ENCODE results near the gene ZNF384.

The ZNF384 gene

DNA sequence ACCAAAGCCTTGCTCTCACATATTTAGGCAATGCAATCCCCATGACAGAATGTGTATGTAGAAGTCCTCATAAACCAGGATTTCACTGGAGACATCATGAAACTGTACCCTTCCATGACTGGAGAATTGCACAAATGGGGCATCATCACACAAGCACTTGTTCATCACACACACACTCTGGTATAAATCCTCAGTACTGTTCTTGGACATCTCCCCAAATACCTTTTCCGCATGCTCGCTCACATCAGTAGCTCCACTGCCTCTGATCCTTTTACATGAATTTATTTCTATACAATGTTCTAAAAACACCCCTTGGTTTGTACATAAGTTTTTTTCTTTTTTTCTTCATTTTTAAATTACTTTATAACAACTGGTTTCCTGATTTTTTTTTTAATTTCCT lies 23.0 kb downstream of the ZNF384 start:
- no peak overlapping the region for H3K27ac ChIP-seq (ENCODE audit: low read depth, low read length)
- no peaks in the 10 kb centered on the region for H3K27me3 ChIP-seq (ENCODE audit: low read length)
- no peaks in the 10 kb centered on the region for H3K9me3 ChIP-seq (ENCODE audit: insufficient read depth, low read length)
- peaks cover 10% of the 10 kb centered on the region; the same call in 1 of the 2 replicates for H3K79me2 ChIP-seq (ENCODE audit: insufficient read depth, low read length)
- no peak for TF ChIP-seq EZH2phosphoT487 (conservative IDR thresholded peaks at IDR 0.05; ENCODE audit: low read length)
- TF ChIP-seq, protein P1, sequence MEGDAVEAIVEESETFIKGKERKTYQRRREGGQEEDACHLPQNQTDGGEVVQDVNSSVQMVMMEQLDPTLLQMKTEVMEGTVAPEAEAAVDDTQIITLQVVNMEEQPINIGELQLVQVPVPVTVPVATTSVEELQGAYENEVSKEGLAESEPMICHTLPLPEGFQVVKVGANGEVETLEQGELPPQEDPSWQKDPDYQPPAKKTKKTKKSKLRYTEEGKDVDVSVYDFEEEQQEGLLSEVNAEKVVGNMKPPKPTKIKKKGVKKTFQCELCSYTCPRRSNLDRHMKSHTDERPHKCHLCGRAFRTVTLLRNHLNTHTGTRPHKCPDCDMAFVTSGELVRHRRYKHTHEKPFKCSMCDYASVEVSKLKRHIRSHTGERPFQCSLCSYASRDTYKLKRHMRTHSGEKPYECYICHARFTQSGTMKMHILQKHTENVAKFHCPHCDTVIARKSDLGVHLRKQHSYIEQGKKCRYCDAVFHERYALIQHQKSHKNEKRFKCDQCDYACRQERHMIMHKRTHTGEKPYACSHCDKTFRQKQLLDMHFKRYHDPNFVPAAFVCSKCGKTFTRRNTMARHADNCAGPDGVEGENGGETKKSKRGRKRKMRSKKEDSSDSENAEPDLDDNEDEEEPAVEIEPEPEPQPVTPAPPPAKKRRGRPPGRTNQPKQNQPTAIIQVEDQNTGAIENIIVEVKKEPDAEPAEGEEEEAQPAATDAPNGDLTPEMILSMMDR (IDR thresholded peaks at IDR 0.05; ENCODE audit: insufficient read depth, low read length, poor library complexity, severe bottlenecking): no peak
- peaks cover 19% of the 10 kb centered on the region; the same call in 1 of the 2 replicates for H3K36me3 ChIP-seq (ENCODE audit: low read length)
- H3K9ac ChIP-seq (ENCODE audit: low read length): no peak overlapping the region
- H2AFZ ChIP-seq (ENCODE audit: low read depth, low read length, severe bottlenecking): no peak overlapping the region
- H3F3A ChIP-seq (ENCODE audit: insufficient read depth): peaks cover 22% of the 10 kb centered on the region
- H4K20me1 ChIP-seq (ENCODE audit: low read depth, low read length): no peaks in the 10 kb centered on the region
- H3K4me2 ChIP-seq (ENCODE audit: low read depth, low read length, poor library complexity, severe bottlenecking): no peak overlapping the region
- H3K9me2 ChIP-seq (replicated peaks; ENCODE audit: insufficient read depth, low read length): no peaks in the 10 kb centered on the region
- no peak overlapping the region for H3K4me3 ChIP-seq (ENCODE audit: insufficient read depth, low read length, poor library complexity, severe bottlenecking)

GRCh38 chr12:6664902-6665301 lies 24.3 kb downstream of the ZNF384 start:
- Histone ChIP-seq H2AFZ (ENCODE audit: low read depth, low read length, severe bottlenecking) (no peak overlapping the region), H3K79me2 (ENCODE audit: insufficient read depth, low read length) (peaks cover 10% of the 10 kb centered on the region; the same call in 1 of the 2 replicates)
- TF ChIP-seq, protein P1 (IDR thresholded peaks at IDR 0.05; ENCODE audit: insufficient read depth, low read length, poor library complexity, severe bottlenecking): no peak
- TF ChIP-seq EZH2phosphoT487 (conservative IDR thresholded peaks at IDR 0.05; ENCODE audit: low read length): no peak

DNA sequence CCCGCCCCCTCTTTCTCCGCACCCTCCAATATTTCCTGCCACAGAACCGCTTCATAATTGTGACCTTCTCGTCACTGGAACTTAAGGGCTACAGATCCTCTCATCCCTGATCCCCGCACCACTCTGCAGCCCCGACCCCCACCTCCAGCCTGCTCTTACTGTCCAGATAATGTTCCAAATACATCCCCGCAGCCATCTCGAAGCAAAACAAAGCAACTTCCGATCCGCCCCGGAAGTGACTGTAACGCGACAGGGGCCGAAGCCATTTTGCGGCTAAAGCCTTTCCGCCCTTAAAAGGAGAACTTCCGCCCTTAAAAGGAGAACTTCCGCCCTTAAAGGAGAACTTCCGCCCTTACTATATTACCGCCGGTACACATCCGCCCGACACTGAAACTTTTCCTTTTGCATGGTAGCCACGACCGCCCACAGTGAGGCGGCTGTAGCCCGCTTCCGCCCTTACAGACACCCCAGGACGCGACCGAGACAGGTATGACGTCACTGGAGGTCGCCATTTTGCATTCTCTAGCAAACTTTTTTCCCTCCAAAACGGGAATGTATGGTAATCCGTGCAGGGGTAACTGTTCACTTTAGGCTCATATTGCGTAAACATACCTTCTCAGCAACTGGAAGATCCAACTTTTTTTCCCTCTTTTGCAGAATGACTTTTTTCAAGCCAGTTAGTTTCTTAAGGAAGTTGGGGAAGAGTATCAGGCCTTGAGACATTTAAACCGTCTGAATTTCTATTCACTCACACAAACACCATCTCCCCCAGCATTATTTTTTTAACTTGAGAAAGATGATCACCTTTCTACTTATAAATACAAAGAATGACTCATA lies 26.1 kb downstream of the ZNF384 start, which contains the start of gene ING4:
Gene ING4, minus strand, starts transcription at position 214 of the 837 bp plus-strand sequence. Its CDS starts 18 bp downstream, at position 196.
- H2AFZ ChIP-seq (ENCODE audit: low read depth, low read length, severe bottlenecking): peak within 1 kb of the TSS; percentile 82
- H3K9ac ChIP-seq (ENCODE audit: low read length): peak within 1 kb of the TSS; percentile 60
- peak within 1 kb of the TSS; percentile 63 for H3K27ac ChIP-seq (ENCODE audit: low read depth, low read length)
- H4K20me1 ChIP-seq (ENCODE audit: low read depth, low read length): no peaks in the 10 kb centered on the region
- no peaks in the 10 kb centered on the region for H3K27me3 ChIP-seq (ENCODE audit: low read length)
- no peaks in the 10 kb centered on the region for H3K9me2 ChIP-seq (replicated peaks; ENCODE audit: insufficient read depth, low read length)
- peaks cover 3% of the 10 kb centered on the region; the same call in 1 of the 2 replicates for H3K36me3 ChIP-seq (ENCODE audit: low read length)
- TF ChIP-seq, protein P1 (IDR thresholded peaks at IDR 0.05; ENCODE audit: insufficient read depth, low read length, poor library complexity, severe bottlenecking): no peak
- H3K4me2 ChIP-seq (ENCODE audit: low read depth, low read length, poor library complexity, severe bottlenecking): peak within 1 kb of the TSS; percentile 91
- H3F3A ChIP-seq (ENCODE audit: insufficient read depth): peaks cover 22% of the 10 kb centered on the region
- H3K9me3 ChIP-seq (ENCODE audit: insufficient read depth, low read length): no peaks in the 10 kb centered on the region
- H3K4me3 ChIP-seq (ENCODE audit: insufficient read depth, low read length, poor library complexity, severe bottlenecking): peak within 1 kb of the TSS; percentile 87
- H3K79me2 ChIP-seq (ENCODE audit: insufficient read depth, low read length): peaks cover 10% of the 10 kb centered on the region; the same call in 1 of the 2 replicates

More at GRCh38 chr12:6664902-6665301, 24.3 kb downstream of the ZNF384 start:
- Histone ChIP-seq H3K27me3 (ENCODE audit: low read length) (no peaks in the 10 kb centered on the region), H3K4me2 (ENCODE audit: low read depth, low read length, poor library complexity, severe bottlenecking) (no peak overlapping the region), H3K9me3 (ENCODE audit: insufficient read depth, low read length) (no peaks in the 10 kb centered on the region), H3K9ac (ENCODE audit: low read length) (no peak overlapping the region), H3K36me3 (ENCODE audit: low read length) (peaks cover 7% of the 10 kb centered on the region; the same call in 1 of the 2 replicates), H3F3A (ENCODE audit: insufficient read depth) (peaks cover 22% of the 10 kb centered on the region), H4K20me1 (ENCODE audit: low read depth, low read length) (no peaks in the 10 kb centered on the region), H3K27ac (ENCODE audit: low read depth, low read length) (no peak overlapping the region), H3K9me2 (replicated peaks; ENCODE audit: insufficient read depth, low read length) (no peaks in the 10 kb centered on the region), H3K4me3 (ENCODE audit: insufficient read depth, low read length, poor library complexity, severe bottlenecking) (no peak overlapping the region)

Measured in SU-DHL-6 (cell line).